ENCODE data around the gene ZNF611. TPM values are rescaled to one million over a fixed set of nuclear protein-coding genes. Genes with fewer than 3 reads are reported as not detected.

ZNF611 gene
- 3.1 and 5.0 TPM in 2 replicates for polyA plus RNA-seq

DNA sequence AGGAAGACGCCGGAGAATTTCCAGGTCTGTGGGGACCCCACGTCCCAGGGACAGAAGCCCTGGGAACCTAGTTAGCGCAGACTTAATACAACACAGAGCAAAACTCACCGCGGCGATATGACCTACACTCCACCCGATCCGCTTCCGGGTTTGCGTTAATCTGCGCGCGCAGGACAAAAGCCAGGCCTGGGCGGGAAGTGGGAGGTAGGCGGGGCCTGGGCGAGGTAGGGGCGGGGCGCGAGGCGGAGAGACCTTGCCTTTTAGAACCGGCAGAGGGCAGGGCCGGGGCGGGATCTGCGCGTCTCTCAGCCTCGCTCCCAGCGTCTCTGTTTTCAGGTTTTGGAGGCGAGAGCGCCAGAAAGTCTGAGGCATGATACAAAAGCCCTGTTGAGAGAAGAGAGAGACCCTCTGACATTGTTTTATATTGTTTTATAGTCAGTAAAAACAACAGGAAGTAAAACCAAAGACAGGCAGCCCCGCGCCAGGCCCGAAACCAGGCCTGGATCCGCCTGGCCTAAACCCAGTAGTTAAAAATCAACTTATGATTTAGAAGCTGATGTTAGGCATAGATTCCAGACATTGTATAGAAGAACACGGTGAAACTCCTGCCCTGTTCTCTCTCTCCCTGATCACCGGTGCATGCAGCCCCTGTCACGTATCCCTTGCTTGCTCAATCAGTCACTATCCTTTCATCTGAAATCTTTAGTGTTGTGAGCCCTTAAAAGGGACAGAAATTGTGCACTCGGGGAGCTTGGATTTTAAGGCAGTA is at the start of gene ZNF611:
Gene ZNF611 (minus strand): TSS at position 152 of the 769 bp plus-strand sequence. CDS start 19,150 bp downstream, outside the sequence.

Other genes starting within 250 kb of the ZNF611 start
- 13.8 and 17.9 TPM in 2 replicates for gene ZNF808, start 207.4 kb downstream of the ZNF611 start, polyA plus RNA-seq
- 2.8 and 6.1 TPM in 2 replicates for gene ZNF701, start 164.8 kb downstream of the ZNF611 start, polyA plus RNA-seq
- gene ZNF83, start 96.7 kb downstream of the ZNF611 start, polyA plus RNA-seq: 22.7 and 34.3 TPM in 2 replicates
- gene ZNF600, start 51.7 kb upstream of the ZNF611 start, polyA plus RNA-seq: 0.93 and 4.1 TPM in 2 replicates
- gene ZNF28, start 86.6 kb upstream of the ZNF611 start, polyA plus RNA-seq: 4.6 and 6.3 TPM in 2 replicates
- gene ZNF468, start 122.6 kb upstream of the ZNF611 start, polyA plus RNA-seq: 4.8 and 10.1 TPM in 2 replicates
- 4.9 and 10.2 TPM in 2 replicates for gene ZNF320, start 162.6 kb upstream of the ZNF611 start, polyA plus RNA-seq
- 0.38 TPM in 1 of 2 replicates, not detected in the other for gene ZNF888, start 188.4 kb upstream of the ZNF611 start, polyA plus RNA-seq
- gene ZNF816, start 227.8 kb upstream of the ZNF611 start, polyA plus RNA-seq: 1.2 and 7.5 TPM in 2 replicates